K562 (cell line): Measurements from ENCODE around the gene INSIG1. TPM values are rescaled to one million over a fixed set of nuclear protein-coding genes. Genes with fewer than 3 reads are reported as not detected.
A peak's percentile ranks its signal among the peaks of the same experiment; 100 is the strongest.

ENCODE experiments used
- CBFA2T2 ChIP-seq: fragments of 450-650 bp; conservative IDR thresholded peaks from 2 replicates; pipeline ENCODE4 v1.6.1; 2017; ENCODE audit warnings: mild to moderate bottlenecking
- CHD2 ChIP-seq: IDR thresholded peaks from 2 replicates; pipeline ENCODE4 v1.6.1; 2011; ENCODE audit warnings: low read depth, low read length
- E4F1 ChIP-seq: fragments of 250-450 bp; sonication (Bioruptor Pico); IDR thresholded peaks from 2 replicates; pipeline ENCODE4 v1.5.0; 2021; ENCODE audit warnings: mild to moderate bottlenecking, borderline replicate concordance
- ETV1 ChIP-seq: fragments of 450-650 bp; conservative IDR thresholded peaks from 2 replicates; pipeline ENCODE4 v1.6.1; 2016; ENCODE audit warnings: missing genetic modification characterization, control low read depth, low read depth, missing compliant biosample characterization
- GABPA ChIP-seq: fragments of 200-800 bp; sonication (Bioruptor generic); conservative IDR thresholded peaks from 2 replicates; pipeline ENCODE4 v1.6.1; 2016; ENCODE audit warnings: low read depth, missing genetic modification characterization, missing compliant biosample characterization
- HBP1 ChIP-seq: fragments of 450-650 bp; formaldehyde crosslinking; IDR thresholded peaks from 2 replicates; pipeline ENCODE4 v1.4.0; 2022; ENCODE audit warnings: missing genetic modification characterization
- HMGN3 ChIP-seq: IDR thresholded peaks from 2 replicates; pipeline ENCODE4 v1.6.1; 2011; ENCODE audit warnings: borderline replicate concordance, low read depth, mild to moderate bottlenecking, mixed read lengths, low read length; ENCODE audit not compliant: insufficient read length; ENCODE audit errors: extremely low read depth
- HNRNPLL ChIP-seq: fragments of 200-400 bp; formaldehyde crosslinking; IDR thresholded peaks from 2 replicates; pipeline ENCODE4 v1.6.1; 2017; ENCODE audit warnings: low read length, low read depth, mild to moderate bottlenecking; ENCODE audit not compliant: poor library complexity, severe bottlenecking
- PKNOX1 ChIP-seq: fragments of 450-650 bp; IDR thresholded peaks from 2 replicates; pipeline ENCODE4 v1.6.1; 2016
- SIN3A ChIP-seq, 2 experiments: fragments of 150-350 bp in 1 of 2; IDR thresholded peaks; 2 replicates each; pipeline ENCODE4 v1.6.1; 2011 to 2016; ENCODE audit warnings: borderline replicate concordance in 2 of 2, low read depth in 2 of 2, low read length in 2 of 2, mild to moderate bottlenecking in 2 of 2, moderate library complexity in 2 of 2; ENCODE audit not compliant: control insufficient read depth in 1 of 2
- SMC3 ChIP-seq: conservative IDR thresholded peaks from 2 replicates; pipeline ENCODE4 v1.6.1; 2011; ENCODE audit warnings: low read depth, low read length, improper control_type of control experiment; ENCODE audit not compliant: insufficient read depth
- ZMIZ1 ChIP-seq, 2 experiments: fragments of 150-350 bp in 1 of 2; IDR thresholded peaks; 2 replicates each; pipeline ENCODE4 v1.6.1; 2012 to 2016; ENCODE audit warnings: low read depth in 2 of 2, low read length in 2 of 2, mild to moderate bottlenecking in 1 of 2, moderate library complexity in 1 of 2
- ZNF778 ChIP-seq: fragments of 450-650 bp; formaldehyde crosslinking; IDR thresholded peaks from 2 replicates; pipeline ENCODE4 v1.4.0; 2020; ENCODE audit warnings: mild to moderate bottlenecking, moderate library complexity
- polyA plus RNA-seq, 8 experiments: library from polyadenylated mRNA; depleted of rRNA in 4 of 8; stranded (reverse) in 5 of 8; unstranded in 3 of 8; fragments of >200 nt; fragmentation: Nextera tagmentation in 2 of 8; fragmentation: Illumina TruSeq in 1 of 8; extraction: Ambion mirVana in 2 of 8; extraction: Trizol in 1 of 8; gene quantifications; 2 replicates each; pipeline versions ENCODE4 v1.2.1 to v1.2.3, GENCODE V29; 2011 to 2014; ENCODE audit warnings: inconsistent platforms in 1 of 8, missing spikeins in 1 of 8
- total RNA-seq, 7 experiments: library from RNA; depleted of rRNA in 6 of 7; stranded (reverse); fragments of >200 nt in 6 of 7; fragmentation: Illumina TruSeq in 2 of 7; extraction: Trizol in 2 of 7; gene quantifications; 2 replicates each; pipeline versions ENCODE4 v1.2.1 to v1.2.3, GENCODE V29; 2011 to 2021; ENCODE audit warnings: low replicate concordance in 1 of 7

INSIG1 gene
- total and polyA plus RNA-seq, 9 of the 15 experiments (the other 6 are each of a cell fraction or from before 2014, with no cell fraction given), result 57.1 to 787 (median 238) TPM

- TF ChIP-seq ZMIZ1 (IDR thresholded peaks at IDR 0.05; ENCODE audit: low read depth in 2 of 2, low read length in 2 of 2) (no peak), ZNF778 (CRISPR knock-in tag) (no peak), HMGN3 (no peak), HBP1 (CRISPR knock-in tag) (no peak), SMC3 (peak; percentile 94), ETV1 (tag) (no peak), SIN3A (IDR thresholded peaks at IDR 0.05; ENCODE audit: borderline replicate concordance in 2 of 2, control insufficient read depth in 1 of 2, low read depth in 2 of 2, low read length in 2 of 2) (no peak), CHD2 (no peak; the same call in 1 of the 2 replicates), CBFA2T2 (no peak), PKNOX1 (no peak), GABPA (no peak), E4F1 (no peak), HNRNPLL (no peak)
Measured at GRCh38 chr7:155344618-155345433, 47.1 kb downstream of the INSIG1 start (continued).
